H1 (cell line): ENCODE results near the gene U2SURP. TPM values are rescaled to one million over a fixed set of nuclear protein-coding genes. Genes with fewer than 3 reads are reported as not detected.

Source experiments
- EP300 ChIP-seq, 2 experiments: IDR thresholded peaks; 1 replicate in 1 of 2; 2 replicates in 1 of 2; pipeline ENCODE4 v1.6.1; 2011 to 2012; ENCODE audit warnings: low read depth in 2 of 2, low read length in 2 of 2, mild to moderate bottlenecking in 2 of 2, borderline replicate concordance in 1 of 2, inconsistent platforms in 1 of 2, moderate library complexity in 1 of 2
- KDM1A ChIP-seq: fragments of 200-600, 300-600 bp; sonication (generic); IDR thresholded peaks from 2 replicates; pipeline ENCODE4 v1.7.1; 2016; ENCODE audit warnings: mild to moderate bottlenecking, low read length, borderline replicate concordance
- SAP30 ChIP-seq: fragments of 300-600 bp; sonication (generic); IDR thresholded peaks from 2 replicates; pipeline ENCODE4 v1.7.1; 2012; ENCODE audit warnings: low read length, moderate library complexity, mild to moderate bottlenecking, inconsistent platforms; ENCODE audit not compliant: insufficient read depth, insufficient replicate concordance
- polyA plus RNA-seq, 7 experiments: library from polyadenylated mRNA; depleted of rRNA in 3 of 7; stranded (reverse) in 5 of 7; unstranded in 2 of 7; fragments of >200 nt in 5 of 7; fragments of 200-250 nt in 2 of 7; gene quantifications; 1 replicate in 5 of 7; 2 replicates in 1 of 7; 4 replicates in 1 of 7; pipeline versions ENCODE4 v1.2.1 to v1.2.3, GENCODE V29; 2011 to 2013; ENCODE audit warnings: missing spikeins in 2 of 7, mixed read lengths in 2 of 7
- total RNA-seq: library from RNA; stranded (reverse); fragmentation: NEBNext Ultra II Directional; extraction: Animal tissue kit (Norgen Biotek cat#: 25700); gene quantifications from 2 replicates; pipeline ENCODE4 v1.2.1, GENCODE V29; 2021
- TF ChIP-seq, protein P1 (sequence below): IDR thresholded peaks from 2 replicates; pipeline ENCODE4 v1.6.1; 2012; ENCODE audit warnings: inconsistent platforms

The U2SURP gene
- total and polyA plus RNA-seq, 2 of the 8 experiments (the other 6 are each of a cell fraction or from before 2014, with no cell fraction given), result 22.2 to 167 TPM

DNA sequence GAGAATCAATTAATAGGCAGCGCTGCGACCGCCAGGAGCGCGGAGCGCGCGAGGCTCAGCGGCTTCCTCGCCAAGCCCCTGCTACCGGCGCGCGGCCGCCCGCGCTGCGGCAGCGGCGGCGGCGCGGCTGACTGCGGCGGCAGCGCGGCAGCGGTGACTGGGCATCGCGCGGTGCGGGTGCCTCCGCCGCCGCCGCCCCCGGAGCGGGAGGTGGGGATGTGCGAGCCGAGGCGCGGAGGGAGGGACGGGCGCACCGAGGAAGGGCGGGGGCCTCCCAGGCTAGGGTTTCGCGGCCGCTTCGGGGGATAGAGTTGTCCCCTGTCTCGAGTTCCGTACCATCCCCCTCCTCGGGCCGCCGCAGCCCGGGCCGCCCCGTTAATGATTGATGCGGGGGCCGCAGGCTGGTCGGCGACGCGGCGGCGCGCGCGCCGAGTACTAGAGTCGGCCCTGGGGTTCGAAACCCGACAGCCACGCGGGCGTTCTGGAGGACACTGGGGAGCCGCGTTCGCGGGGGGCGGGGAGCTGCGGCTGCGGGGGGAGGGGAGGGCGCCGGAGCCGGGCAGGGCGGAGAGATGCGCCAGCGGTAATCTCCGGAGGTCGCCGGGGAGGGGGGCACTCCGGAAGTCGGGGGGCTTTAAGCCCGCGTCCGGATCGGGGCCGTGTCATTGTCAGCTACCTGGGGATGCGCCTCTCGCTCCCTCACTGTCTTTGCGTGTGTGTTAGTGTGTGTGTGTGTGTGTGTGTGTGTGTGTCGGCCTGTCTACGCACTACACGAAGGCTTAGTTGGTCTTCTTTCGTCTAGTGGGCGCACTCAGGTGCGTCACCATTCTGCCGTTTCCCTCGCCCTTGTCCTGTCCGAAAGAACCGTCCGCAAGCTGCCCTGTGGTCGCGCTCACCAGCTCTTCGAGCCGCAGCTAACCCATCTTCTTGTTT lies 37.6 kb upstream of the U2SURP start, which contains the start of gene PAQR9 (continued):
- TF ChIP-seq EP300 (IDR thresholded peaks at IDR 0.05; ENCODE audit: borderline replicate concordance in 1 of 2, low read depth in 2 of 2, low read length in 2 of 2) (peak in 1 of 2 experiments; percentile 50; a peak in 1 of 3 replicates), SAP30 (peak; percentile 41), KDM1A (no peak)
- TF ChIP-seq, protein P1, sequence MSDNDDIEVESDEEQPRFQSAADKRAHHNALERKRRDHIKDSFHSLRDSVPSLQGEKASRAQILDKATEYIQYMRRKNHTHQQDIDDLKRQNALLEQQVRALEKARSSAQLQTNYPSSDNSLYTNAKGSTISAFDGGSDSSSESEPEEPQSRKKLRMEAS, result peak; percentile 25; the same call in 1 of the 2 replicates
- TF ChIP-seq, all 59 proteins: peak for 13
